Right lobe of liver (tissue), 4 donors: Measurements from ENCODE around the gene ELP5.

Experiments used
- POLR2A ChIP-seq: fragments of 450-650 bp; IDR thresholded peaks from one replicate; pipeline ENCODE4 v1.6.1; 2017; ENCODE audit warnings: antibody characterized with exemption, mild to moderate bottlenecking
- TF ChIP-seq, protein P1 (sequence below), 4 donors: fragments of 200-600 bp in 3 of 4; fragments of 450-650 bp in 1 of 4; IDR thresholded peaks; one replicate each; pipeline versions ENCODE4 v1.5.1 to v1.8.0; 2016 to 2022; ENCODE audit warnings: antibody characterized with exemption in 4 of 4, mild to moderate bottlenecking in 2 of 4
- donor health status: DM: no; HTN: no; CAD: no.
- donor health status: DM: no; HTN: no; CAD: no.
- donor health status: DM: no; HTN: yes; CAD: no.

DNA sequence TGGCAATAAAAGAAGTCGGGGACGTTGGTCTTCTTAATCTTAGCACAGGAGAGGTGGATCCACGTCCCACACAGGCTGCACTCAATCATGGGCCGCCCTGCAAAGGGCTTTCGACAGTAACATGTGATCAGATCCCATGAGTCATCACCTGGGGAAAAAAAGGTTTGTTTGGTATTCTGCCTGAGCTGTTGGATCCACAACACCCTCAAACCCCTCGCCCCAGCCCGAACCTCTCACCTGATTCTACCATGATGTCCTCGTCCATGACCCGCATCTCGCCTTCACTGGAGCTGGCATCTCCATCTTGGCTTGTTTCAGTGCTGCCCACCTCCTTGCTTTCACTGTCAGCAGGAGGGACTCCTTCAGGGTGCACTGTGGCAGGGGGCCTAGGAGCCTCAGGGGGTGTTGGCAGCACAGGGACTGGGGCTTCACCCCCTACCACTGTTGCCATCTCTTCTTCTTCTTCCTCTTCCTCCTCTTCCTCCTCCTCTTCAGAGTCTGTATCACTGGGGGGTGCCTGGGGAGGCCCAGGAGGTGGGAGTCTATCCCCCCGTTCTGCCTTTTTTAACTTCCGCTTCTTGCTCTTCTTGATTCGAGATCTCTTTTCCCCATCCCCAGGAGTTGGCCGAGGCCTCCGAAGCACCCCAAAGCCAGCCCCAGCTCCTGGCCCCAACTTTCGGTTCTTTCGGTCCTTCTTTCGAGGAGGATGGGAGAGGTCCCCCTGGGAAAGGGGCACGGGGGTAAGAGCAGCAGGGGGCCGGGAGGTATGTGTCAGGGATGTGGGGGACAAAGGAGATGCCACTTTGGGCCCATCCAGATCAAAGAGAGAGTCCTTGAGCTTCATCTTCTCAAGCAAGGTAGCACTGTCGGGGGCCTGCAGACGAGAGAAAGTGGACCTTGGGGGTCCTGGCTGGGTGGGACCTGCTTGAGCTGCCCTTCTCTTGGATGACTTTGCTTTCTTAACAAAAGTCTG, 16.0 kb upstream of the ELP5 start:
- TF ChIP-seq, protein P1, sequence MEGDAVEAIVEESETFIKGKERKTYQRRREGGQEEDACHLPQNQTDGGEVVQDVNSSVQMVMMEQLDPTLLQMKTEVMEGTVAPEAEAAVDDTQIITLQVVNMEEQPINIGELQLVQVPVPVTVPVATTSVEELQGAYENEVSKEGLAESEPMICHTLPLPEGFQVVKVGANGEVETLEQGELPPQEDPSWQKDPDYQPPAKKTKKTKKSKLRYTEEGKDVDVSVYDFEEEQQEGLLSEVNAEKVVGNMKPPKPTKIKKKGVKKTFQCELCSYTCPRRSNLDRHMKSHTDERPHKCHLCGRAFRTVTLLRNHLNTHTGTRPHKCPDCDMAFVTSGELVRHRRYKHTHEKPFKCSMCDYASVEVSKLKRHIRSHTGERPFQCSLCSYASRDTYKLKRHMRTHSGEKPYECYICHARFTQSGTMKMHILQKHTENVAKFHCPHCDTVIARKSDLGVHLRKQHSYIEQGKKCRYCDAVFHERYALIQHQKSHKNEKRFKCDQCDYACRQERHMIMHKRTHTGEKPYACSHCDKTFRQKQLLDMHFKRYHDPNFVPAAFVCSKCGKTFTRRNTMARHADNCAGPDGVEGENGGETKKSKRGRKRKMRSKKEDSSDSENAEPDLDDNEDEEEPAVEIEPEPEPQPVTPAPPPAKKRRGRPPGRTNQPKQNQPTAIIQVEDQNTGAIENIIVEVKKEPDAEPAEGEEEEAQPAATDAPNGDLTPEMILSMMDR (IDR thresholded peaks at IDR 0.05), result no peak
- TF ChIP-seq POLR2A, result no peak
